ENCODE data around the gene ENPP1. TPM values are rescaled to one million over a fixed set of nuclear protein-coding genes. Genes with fewer than 3 reads are reported as not detected.

The ENPP1 gene
- 10 to 100 TPM in 3 of 4 donors, 1 to 10 TPM in 1; 7.9 to 35.2 (median 19.2) TPM for total RNA-seq

- intact Hi-C loops (cut with DNase I) = loop anchor here (10.0 kb wide), 1 partner anchor 113 kb away; no protein-coding TSS in a partner anchor
- H3K4me1 ChIP-seq = peaks cover 10 to 16% (median 13%) of the 10 kb centered on the region in 4 donors
These were observed at the start of gene ENPP1 for GRCh38 chr6:131807644-131808459. Gene ENPP1, plus strand, starts transcription at chr6:131808020. Its CDS starts 16 bp downstream, at chr6:131808036.

GRCh38 chr6:131758920-131759319 lies 48.9 kb upstream of the ENPP1 start:
- H3K27me3 ChIP-seq = no peaks in the 10 kb centered on the region
- 68% methylated on average over 4 of the region's 4 CpGs for WGBS
- no peak for DNase-seq (ENCODE audit: extremely low spot score)
- H3K4me3 ChIP-seq = no peak overlapping the region
- H3K9me3 ChIP-seq = no peaks in the 10 kb centered on the region
- intact Hi-C loops (cut with DNase I) = no loop called here
- no peak for TF ChIP-seq POLR2AphosphoS5 (IDR thresholded peaks at IDR 0.05)
- TF ChIP-seq POLR2A (IDR thresholded peaks at IDR 0.05; ENCODE audit: low read depth) = no peak
- TF ChIP-seq CTCF (IDR thresholded peaks at IDR 0.05) = no peak
- no peak overlapping the region for H3K27ac ChIP-seq (replicated peaks in 1 of 4)
- no peaks in the 10 kb centered on the region for H3K4me1 ChIP-seq
- no peaks in the 10 kb centered on the region for H3K36me3 ChIP-seq

More at GRCh38 chr6:131807644-131808459, at the start of gene ENPP1:
- H3K27me3 ChIP-seq = no peaks in the 10 kb centered on the region
- H3K4me3 ChIP-seq = peak within 1 kb of the TSS; percentile 71 to 77 (median 74)
- no peaks in the 10 kb centered on the region for H3K9me3 ChIP-seq
- DNase-seq (ENCODE audit: extremely low spot score) = no peak
- H3K36me3 ChIP-seq = no peaks in the 10 kb centered on the region
- WGBS = 2% methylated on average over 11 of the region's 99 CpGs
- peak within 1 kb of the TSS; percentile 76 to 86 (median 80) for H3K27ac ChIP-seq (replicated peaks in 1 of 4)
- TF ChIP-seq CTCF (IDR thresholded peaks at IDR 0.05) (peak; percentile 23 to 56 (median 32)), POLR2AphosphoS5 (IDR thresholded peaks at IDR 0.05) (peak in 1 of 2 donors; percentile 55), POLR2A (IDR thresholded peaks at IDR 0.05; ENCODE audit: low read depth) (no peak), EP300 (IDR thresholded peaks at IDR 0.05) (no peak)

- TF ChIP-seq POLR2AphosphoS5 (IDR thresholded peaks at IDR 0.05) (no peak), CTCF (IDR thresholded peaks at IDR 0.05) (no peak), POLR2A (IDR thresholded peaks at IDR 0.05; ENCODE audit: low read depth) (no peak), EP300 (IDR thresholded peaks at IDR 0.05) (no peak)
- Histone ChIP-seq H3K4me1 (peaks cover 0 to 13% (median 6%) of the 10 kb centered on the region in 4 donors), H3K27me3 (no peaks in the 10 kb centered on the region), H3K4me3 (no peak overlapping the region), H3K27ac (replicated peaks in 1 of 4) (peak overlapping the region in 1 of 4 donors; percentile 20), H3K9me3 (no peaks in the 10 kb centered on the region), H3K36me3 (no peaks in the 10 kb centered on the region)
- 40% methylated on average over 6 of the region's 6 CpGs for WGBS
- intact Hi-C loops (cut with DNase I) = no loop called here
- no peak for DNase-seq (ENCODE audit: extremely low spot score)
These were observed 46.6 kb upstream of the ENPP1 start for GRCh38 chr6:131761060-131761761.

- Histone ChIP-seq H3K4me1 (peaks cover 0 to 16% (median 6%) of the 10 kb centered on the region in 4 donors), H3K27ac (replicated peaks in 1 of 4) (no peak overlapping the region), H3K9me3 (no peaks in the 10 kb centered on the region), H3K27me3 (no peaks in the 10 kb centered on the region), H3K4me3 (no peak overlapping the region), H3K36me3 (no peaks in the 10 kb centered on the region)
- no peak for DNase-seq (ENCODE audit: extremely low spot score)
- intact Hi-C loops (cut with DNase I) = no loop called here
- no peak for TF ChIP-seq POLR2A (IDR thresholded peaks at IDR 0.05; ENCODE audit: low read depth)
- 51% methylated on average over 1 of the region's 1 CpG for WGBS
These were observed 46.1 kb upstream of the ENPP1 start for GRCh38 chr6:131761762-131762067.

GRCh38 chr6:131762984-131763383 lies 44.8 kb upstream of the ENPP1 start:
- H3K27ac ChIP-seq (replicated peaks in 1 of 4) = no peak overlapping the region
- H3K27me3 ChIP-seq = no peaks in the 10 kb centered on the region
- DNase-seq (ENCODE audit: extremely low spot score) = no peak
- H3K4me1 ChIP-seq = peaks cover 0 to 16% (median 6%) of the 10 kb centered on the region in 4 donors
- no peak overlapping the region for H3K4me3 ChIP-seq
- H3K36me3 ChIP-seq = no peaks in the 10 kb centered on the region
- WGBS = 91% methylated on average over 2 of the region's 2 CpGs
- no peak for TF ChIP-seq POLR2A (IDR thresholded peaks at IDR 0.05; ENCODE audit: low read depth)
- TF ChIP-seq EP300 (IDR thresholded peaks at IDR 0.05) = no peak
- TF ChIP-seq CTCF (IDR thresholded peaks at IDR 0.05) = no peak
- no peak for TF ChIP-seq POLR2AphosphoS5 (IDR thresholded peaks at IDR 0.05)
- H3K9me3 ChIP-seq = no peaks in the 10 kb centered on the region
- intact Hi-C loops (cut with DNase I) = no loop called here

All from esophagus muscularis mucosa (tissue), 4 donors.